ENCODE measurements around the gene USP25. TPM values are rescaled to one million over a fixed set of nuclear protein-coding genes. Genes with fewer than 3 reads are reported as not detected.

Gene USP25
- total and polyA plus RNA-seq, 2 experiments from 2014 or later, result 11.8 to 49.2 TPM

DNA sequence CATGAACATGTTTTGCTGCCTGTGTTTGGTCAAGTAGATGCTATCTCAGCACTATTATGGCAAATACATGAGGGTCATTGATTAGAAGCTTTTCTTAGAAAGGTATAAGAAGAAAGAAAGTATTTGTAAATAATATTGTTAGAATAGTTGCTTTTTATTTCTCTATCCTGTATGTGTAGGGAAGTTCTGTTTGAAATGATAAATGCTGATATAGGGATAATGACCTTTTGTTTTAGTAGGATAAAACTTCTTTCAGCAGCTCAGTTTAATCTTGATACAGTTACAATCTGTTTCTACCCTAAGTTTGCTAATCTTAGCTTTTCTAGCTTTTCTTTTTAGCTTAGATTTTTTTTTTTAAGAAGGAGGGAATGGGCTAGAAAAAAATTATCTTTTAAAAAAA, 63.3 kb downstream of the USP25 start:
- Histone ChIP-seq H3K27me3 (ENCODE audit: insufficient read depth) (no peaks in the 10 kb centered on the region), H3K4me1 (ENCODE audit: insufficient read depth) (no peaks in the 10 kb centered on the region), H3K27ac (ENCODE audit: low read depth) (no peak overlapping the region), H3K4me2 (no peak overlapping the region), H3F3A (replicated peaks; ENCODE audit: low read depth) (no peaks in the 10 kb centered on the region), H3K9me2 (ENCODE audit: insufficient read depth) (no peaks in the 10 kb centered on the region), H3K4me3 (no peak overlapping the region), H3K79me2 (replicated peaks; ENCODE audit: insufficient read depth) (peaks cover 8% of the 10 kb centered on the region), H2AFZ (no peak overlapping the region), H4K20me1 (replicated peaks; ENCODE audit: insufficient read depth) (no peaks in the 10 kb centered on the region), H3K36me3 (ENCODE audit: insufficient read depth) (no peaks in the 10 kb centered on the region)
- DNase-seq (ENCODE audit: low spot score) (no peak), ATAC-seq (no peak)
- no peak overlapping the region for H3K4me3 Mint-ChIP-seq
- TF ChIP-seq EZH2 (IDR thresholded peaks at IDR 0.05; ENCODE audit: low read depth, unreplicated experiment) (no peak), POLR2AphosphoS5 (IDR thresholded peaks at IDR 0.05; ENCODE audit: low read depth) (no peak)
- H3K4me1 Mint-ChIP-seq, result peaks cover 21% of the 10 kb centered on the region
- no peaks in the 10 kb centered on the region for H3K36me3 Mint-ChIP-seq (ENCODE audit: low read depth)
- H3K27ac Mint-ChIP-seq, result no peak overlapping the region
- H3K9me3 Mint-ChIP-seq, result no peaks in the 10 kb centered on the region
- no peaks in the 10 kb centered on the region for H3K27me3 Mint-ChIP-seq (ENCODE audit: insufficient read depth, low read depth, poor library complexity)

DNA sequence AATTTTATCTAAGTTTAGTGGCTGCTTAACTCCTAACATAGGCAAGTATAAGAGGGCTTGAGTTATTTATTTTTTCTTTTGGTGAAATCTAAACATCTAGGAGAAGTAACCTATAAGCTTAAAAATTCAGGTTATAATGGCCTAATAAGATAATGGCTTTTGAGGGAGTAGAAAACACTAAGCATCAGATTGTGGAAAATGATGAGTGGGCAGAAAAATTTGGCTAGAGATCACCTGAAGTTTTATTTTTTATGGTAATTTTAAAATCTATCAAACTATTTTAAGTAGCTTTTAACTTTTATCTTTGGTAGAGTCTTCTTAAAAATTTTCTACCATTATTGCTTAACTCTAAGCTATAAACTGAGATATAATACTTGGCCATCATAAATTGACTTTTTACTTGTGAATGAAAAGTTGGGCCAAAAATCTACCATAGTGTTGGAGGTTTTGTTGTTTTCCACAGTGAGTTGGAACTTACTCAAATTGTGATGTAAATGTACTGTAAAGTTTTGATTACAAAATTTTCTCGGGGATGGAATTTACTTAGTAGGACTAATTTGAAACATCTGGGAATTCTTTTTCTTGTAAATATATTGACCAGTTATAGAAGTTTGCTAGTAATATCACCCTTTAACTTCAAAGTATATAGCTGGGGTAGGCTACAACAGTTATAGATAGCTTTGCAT, 63.9 kb downstream of the USP25 start:
- peaks cover 4% of the 10 kb centered on the region for H3K79me2 ChIP-seq (replicated peaks; ENCODE audit: insufficient read depth)
- TF ChIP-seq, protein P1, sequence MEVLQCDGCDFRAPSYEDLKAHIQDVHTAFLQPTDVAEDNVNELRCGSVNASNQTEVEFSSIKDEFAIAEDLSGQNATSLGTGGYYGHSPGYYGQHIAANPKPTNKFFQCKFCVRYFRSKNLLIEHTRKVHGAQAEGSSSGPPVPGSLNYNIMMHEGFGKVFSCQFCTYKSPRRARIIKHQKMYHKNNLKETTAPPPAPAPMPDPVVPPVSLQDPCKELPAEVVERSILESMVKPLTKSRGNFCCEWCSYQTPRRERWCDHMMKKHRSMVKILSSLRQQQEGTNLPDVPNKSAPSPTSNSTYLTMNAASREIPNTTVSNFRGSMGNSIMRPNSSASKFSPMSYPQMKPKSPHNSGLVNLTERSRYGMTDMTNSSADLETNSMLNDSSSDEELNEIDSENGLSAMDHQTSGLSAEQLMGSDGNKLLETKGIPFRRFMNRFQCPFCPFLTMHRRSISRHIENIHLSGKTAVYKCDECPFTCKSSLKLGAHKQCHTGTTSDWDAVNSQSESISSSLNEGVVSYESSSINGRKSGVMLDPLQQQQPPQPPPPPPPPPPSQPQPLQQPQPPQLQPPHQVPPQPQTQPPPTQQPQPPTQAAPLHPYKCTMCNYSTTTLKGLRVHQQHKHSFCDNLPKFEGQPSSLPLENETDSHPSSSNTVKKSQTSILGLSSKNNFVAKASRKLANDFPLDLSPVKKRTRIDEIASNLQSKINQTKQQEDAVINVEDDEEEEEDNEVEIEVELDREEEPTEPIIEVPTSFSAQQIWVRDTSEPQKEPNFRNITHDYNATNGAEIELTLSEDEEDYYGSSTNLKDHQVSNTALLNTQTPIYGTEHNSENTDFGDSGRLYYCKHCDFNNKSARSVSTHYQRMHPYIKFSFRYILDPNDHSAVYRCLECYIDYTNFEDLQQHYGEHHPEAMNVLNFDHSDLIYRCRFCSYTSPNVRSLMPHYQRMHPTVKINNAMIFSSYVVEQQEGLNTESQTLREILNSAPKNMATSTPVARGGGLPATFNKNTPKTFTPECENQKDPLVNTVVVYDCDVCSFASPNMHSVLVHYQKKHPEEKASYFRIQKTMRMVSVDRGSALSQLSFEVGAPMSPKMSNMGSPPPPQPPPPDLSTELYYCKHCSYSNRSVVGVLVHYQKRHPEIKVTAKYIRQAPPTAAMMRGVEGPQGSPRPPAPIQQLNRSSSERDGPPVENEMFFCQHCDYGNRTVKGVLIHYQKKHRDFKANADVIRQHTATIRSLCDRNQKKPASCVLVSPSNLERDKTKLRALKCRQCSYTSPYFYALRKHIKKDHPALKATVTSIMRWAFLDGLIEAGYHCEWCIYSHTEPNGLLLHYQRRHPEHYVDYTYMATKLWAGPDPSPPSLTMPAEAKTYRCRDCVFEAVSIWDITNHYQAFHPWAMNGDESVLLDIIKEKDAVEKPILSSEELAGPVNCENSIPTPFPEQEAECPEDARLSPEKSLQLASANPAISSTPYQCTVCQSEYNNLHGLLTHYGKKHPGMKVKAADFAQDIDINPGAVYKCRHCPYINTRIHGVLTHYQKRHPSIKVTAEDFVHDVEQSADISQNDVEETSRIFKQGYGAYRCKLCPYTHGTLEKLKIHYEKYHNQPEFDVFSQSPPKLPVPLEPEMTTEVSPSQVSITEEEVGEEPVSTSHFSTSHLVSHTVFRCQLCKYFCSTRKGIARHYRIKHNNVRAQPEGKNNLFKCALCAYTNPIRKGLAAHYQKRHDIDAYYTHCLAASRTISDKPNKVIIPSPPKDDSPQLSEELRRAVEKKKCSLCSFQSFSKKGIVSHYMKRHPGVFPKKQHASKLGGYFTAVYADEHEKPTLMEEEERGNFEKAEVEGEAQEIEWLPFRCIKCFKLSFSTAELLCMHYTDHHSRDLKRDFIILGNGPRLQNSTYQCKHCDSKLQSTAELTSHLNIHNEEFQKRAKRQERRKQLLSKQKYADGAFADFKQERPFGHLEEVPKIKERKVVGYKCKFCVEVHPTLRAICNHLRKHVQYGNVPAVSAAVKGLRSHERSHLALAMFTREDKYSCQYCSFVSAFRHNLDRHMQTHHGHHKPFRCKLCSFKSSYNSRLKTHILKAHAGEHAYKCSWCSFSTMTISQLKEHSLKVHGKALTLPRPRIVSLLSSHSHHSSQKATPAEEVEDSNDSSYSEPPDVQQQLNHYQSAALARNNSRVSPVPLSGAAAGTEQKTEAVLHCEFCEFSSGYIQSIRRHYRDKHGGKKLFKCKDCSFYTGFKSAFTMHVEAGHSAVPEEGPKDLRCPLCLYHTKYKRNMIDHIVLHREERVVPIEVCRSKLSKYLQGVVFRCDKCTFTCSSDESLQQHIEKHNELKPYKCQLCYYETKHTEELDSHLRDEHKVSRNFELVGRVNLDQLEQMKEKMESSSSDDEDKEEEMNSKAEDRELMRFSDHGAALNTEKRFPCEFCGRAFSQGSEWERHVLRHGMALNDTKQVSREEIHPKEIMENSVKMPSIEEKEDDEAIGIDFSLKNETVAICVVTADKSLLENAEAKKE (CRISPR knock-in tag; IDR thresholded peaks at IDR 0.05), result no peak
- TF ChIP-seq ZNF331 (CRISPR knock-in tag; IDR thresholded peaks at IDR 0.05; ENCODE audit: low read depth) (no peak), CREB1 (CRISPR knock-in tag; IDR thresholded peaks at IDR 0.05; ENCODE audit: low read depth) (no peak), NANOG (IDR thresholded peaks at IDR 0.05; ENCODE audit: borderline replicate concordance) (no peak), EZH2phosphoT487 (IDR thresholded peaks at IDR 0.05; ENCODE audit: unreplicated experiment) (no peak), EZH2 (IDR thresholded peaks at IDR 0.05; ENCODE audit: low read depth, unreplicated experiment) (no peak), ZNF114 (CRISPR knock-in tag; IDR thresholded peaks at IDR 0.05) (no peak)
- TF ChIP-seq, protein P2, sequence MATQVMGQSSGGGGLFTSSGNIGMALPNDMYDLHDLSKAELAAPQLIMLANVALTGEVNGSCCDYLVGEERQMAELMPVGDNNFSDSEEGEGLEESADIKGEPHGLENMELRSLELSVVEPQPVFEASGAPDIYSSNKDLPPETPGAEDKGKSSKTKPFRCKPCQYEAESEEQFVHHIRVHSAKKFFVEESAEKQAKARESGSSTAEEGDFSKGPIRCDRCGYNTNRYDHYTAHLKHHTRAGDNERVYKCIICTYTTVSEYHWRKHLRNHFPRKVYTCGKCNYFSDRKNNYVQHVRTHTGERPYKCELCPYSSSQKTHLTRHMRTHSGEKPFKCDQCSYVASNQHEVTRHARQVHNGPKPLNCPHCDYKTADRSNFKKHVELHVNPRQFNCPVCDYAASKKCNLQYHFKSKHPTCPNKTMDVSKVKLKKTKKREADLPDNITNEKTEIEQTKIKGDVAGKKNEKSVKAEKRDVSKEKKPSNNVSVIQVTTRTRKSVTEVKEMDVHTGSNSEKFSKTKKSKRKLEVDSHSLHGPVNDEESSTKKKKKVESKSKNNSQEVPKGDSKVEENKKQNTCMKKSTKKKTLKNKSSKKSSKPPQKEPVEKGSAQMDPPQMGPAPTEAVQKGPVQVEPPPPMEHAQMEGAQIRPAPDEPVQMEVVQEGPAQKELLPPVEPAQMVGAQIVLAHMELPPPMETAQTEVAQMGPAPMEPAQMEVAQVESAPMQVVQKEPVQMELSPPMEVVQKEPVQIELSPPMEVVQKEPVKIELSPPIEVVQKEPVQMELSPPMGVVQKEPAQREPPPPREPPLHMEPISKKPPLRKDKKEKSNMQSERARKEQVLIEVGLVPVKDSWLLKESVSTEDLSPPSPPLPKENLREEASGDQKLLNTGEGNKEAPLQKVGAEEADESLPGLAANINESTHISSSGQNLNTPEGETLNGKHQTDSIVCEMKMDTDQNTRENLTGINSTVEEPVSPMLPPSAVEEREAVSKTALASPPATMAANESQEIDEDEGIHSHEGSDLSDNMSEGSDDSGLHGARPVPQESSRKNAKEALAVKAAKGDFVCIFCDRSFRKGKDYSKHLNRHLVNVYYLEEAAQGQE (IDR thresholded peaks at IDR 0.05; ENCODE audit: unreplicated experiment), result no peak
- TF ChIP-seq, protein P3, sequence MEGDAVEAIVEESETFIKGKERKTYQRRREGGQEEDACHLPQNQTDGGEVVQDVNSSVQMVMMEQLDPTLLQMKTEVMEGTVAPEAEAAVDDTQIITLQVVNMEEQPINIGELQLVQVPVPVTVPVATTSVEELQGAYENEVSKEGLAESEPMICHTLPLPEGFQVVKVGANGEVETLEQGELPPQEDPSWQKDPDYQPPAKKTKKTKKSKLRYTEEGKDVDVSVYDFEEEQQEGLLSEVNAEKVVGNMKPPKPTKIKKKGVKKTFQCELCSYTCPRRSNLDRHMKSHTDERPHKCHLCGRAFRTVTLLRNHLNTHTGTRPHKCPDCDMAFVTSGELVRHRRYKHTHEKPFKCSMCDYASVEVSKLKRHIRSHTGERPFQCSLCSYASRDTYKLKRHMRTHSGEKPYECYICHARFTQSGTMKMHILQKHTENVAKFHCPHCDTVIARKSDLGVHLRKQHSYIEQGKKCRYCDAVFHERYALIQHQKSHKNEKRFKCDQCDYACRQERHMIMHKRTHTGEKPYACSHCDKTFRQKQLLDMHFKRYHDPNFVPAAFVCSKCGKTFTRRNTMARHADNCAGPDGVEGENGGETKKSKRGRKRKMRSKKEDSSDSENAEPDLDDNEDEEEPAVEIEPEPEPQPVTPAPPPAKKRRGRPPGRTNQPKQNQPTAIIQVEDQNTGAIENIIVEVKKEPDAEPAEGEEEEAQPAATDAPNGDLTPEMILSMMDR (conservative IDR thresholded peaks at IDR 0.05; ENCODE audit: low read depth in 2 of 2), result no peak

More for the DNA sequence above, 63.9 kb downstream of the USP25 start:
- H3K4me1 ChIP-seq (ENCODE audit: insufficient read depth), result no peaks in the 10 kb centered on the region
- DNase-seq (ENCODE audit: low spot score), result no peak
- no peaks in the 10 kb centered on the region for H3K27me3 Mint-ChIP-seq (ENCODE audit: insufficient read depth, low read depth, poor library complexity)
- H3K4me1 Mint-ChIP-seq, result peaks cover 17% of the 10 kb centered on the region
- no peaks in the 10 kb centered on the region for H4K20me1 ChIP-seq (replicated peaks; ENCODE audit: insufficient read depth)
- H3K4me3 Mint-ChIP-seq, result no peak overlapping the region
- ATAC-seq, result no peak
- H3F3A ChIP-seq (replicated peaks; ENCODE audit: low read depth), result no peaks in the 10 kb centered on the region
- H3K9me3 Mint-ChIP-seq, result no peaks in the 10 kb centered on the region
- no peak overlapping the region for H3K4me2 ChIP-seq
- no peaks in the 10 kb centered on the region for H3K27me3 ChIP-seq (ENCODE audit: insufficient read depth)
- 0 out of 2 replicates have a peak overlapping the region, but pooled peaks have one; percentile 60 for H3K27ac Mint-ChIP-seq
- no peak overlapping the region for H3K4me3 ChIP-seq
- H3K36me3 Mint-ChIP-seq (ENCODE audit: low read depth), result no peaks in the 10 kb centered on the region
- H3K27ac ChIP-seq (ENCODE audit: low read depth), result no peak overlapping the region
- no peaks in the 10 kb centered on the region for H3K36me3 ChIP-seq (ENCODE audit: insufficient read depth)
- no peak overlapping the region for H2AFZ ChIP-seq
- H3K9me2 ChIP-seq (ENCODE audit: insufficient read depth), result no peaks in the 10 kb centered on the region

All from GM23338 (cell line).